ENCODE results near the gene FOXP1.

FOXP1 gene

DNA sequence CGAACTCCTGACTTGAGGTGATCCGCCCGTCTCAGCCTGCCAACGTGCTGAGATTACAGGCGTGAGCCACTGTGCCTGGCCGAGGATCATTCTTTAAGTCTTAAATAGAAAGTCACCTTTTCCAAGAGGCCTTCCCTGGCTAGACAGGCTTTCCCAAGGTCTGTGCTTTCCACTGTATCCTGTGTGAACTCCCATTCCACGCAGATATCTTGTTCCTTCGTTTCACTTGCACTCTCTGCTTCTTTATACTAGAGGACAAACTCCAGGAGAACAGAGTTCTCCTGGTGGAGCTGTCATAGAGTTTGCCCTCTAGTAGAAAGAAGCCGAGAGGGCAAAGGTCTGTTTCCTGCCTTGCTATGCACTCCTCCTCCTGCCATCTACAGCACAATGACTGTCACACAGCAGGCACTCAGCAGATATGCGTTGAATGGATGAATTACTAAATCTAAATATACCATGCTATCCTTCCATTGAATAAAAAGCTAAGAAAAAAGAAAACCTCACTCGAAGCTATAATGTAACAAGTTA, 211.2 kb downstream of the FOXP1 start:
- DNase-seq (ENCODE audit: low read depth in 2 of 2): no peak

DNA sequence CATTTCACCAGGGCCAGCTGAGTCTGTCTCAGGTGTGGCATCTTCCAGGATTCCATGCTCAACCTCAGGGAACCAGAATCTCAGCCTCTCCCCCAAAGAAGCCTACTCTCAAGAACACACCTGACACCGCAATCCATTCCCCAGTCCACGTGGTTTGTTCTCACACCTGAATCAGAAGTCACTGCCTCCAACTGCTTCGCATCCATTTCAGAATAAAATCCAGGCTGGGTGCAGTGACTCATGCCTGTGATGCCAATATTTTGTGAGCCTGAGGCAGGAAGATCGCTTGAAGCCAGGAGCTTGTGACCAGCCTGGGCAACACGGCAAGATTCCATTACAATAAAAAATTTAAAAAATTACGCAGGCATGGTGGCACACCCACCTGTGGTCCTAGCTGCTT, 212.2 kb downstream of the FOXP1 start:
- no peak for DNase-seq (ENCODE audit: low read depth in 2 of 2)

GRCh38 chr3:71370467-71370866, 213.1 kb downstream of the FOXP1 start:
- DNase-seq (ENCODE audit: low read depth in 2 of 2): no peak

- DNase-seq (ENCODE audit: low read depth in 2 of 2): no peak
These were observed 213.7 kb downstream of the FOXP1 start for GRCh38 chr3:71369701-71370391.

- no peak for DNase-seq (ENCODE audit: low read depth in 2 of 2)
These were observed 216.4 kb downstream of the FOXP1 start for GRCh38 chr3:71366988-71367604.

DNA sequence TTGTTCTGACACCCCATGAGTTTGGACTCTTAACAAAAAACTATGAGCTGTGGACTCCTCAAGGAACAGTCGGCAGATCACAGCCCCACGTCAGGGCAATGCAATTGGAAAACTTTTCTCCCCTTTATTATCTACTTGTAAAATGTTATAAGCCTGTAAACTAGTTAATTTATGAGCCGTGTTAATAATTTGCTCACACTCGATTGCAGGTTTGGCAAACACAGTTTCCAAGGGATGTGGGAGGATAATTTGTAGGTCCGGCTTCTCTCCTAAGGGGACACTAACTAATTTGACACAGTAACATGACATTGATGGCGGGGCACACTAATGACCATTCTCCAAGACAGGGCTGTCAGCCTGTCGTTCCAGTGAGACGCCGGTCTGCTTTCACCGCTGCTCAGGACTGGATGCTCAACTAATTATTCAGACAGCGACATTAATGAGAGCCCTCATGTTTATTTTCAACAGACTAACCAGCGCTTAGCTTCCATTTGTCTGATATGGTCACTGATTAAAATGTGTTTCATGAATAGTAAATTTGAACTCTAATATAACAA, 222.1 kb downstream of the FOXP1 start:
- DNase-seq (ENCODE audit: low read depth in 2 of 2): no peak

DNA sequence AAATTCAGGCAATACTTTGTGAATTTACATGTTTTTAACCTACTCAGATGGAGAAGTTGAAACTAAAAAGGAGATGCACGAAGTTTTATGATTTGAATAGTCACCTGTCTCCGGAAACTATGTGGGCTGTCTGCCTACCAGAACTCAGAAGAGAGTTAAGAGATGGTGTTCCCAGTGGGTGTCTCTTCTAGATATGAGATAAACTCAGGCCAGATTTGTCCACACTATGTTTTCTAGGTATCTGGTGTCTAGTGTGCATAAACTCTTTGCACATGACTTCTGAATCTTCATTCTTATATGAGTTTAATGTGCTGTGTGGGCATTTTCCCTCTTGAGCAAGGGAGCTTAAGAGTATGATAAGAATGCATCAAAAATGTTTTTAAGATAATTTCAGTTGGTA, 222.8 kb downstream of the FOXP1 start:
- no peak for DNase-seq (ENCODE audit: low read depth in 2 of 2)

DNA sequence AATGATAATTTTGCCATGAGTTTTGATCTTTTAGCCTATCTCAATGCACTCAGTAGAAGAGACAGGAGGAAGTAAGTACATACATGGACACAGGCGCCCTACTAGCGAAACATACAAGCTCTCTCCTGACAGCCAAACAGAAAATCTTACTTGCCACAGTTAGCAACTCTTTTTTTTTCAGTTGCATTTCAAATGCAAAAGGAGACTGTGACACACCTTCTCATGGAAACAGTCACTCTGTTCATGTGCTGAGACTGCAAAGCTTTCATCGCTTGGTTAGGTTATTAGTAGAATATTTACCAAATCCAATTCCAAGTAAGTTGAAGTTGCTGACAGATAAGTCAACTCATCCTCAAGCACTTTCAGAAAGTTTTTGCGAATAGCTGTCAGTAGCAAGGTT, 223.3 kb downstream of the FOXP1 start:
- DNase-seq (ENCODE audit: low read depth in 2 of 2): no peak

- DNase-seq (ENCODE audit: low read depth in 2 of 2): no peak
These were observed 225.3 kb downstream of the FOXP1 start for GRCh38 chr3:71358243-71358642.

DNA sequence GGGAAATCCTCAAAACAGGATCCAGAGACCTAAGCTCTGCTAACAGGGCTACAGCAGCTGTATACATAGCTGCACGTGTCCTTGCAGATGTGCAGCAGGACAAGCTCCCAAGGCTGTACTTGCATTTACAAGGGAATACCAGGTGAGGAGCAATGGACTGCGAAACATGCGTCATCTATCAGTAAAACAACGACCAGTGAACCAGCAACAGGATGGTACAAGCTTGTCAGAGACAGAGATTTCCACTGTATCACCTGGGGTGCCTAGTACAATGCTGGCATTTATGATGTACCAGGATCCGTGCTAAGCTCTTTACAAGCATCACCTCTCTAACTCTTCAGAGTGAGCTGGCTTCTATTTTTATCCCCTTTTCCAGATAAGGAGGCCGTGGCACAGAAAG, 227.3 kb downstream of the FOXP1 start:
- no peak for DNase-seq (ENCODE audit: low read depth in 2 of 2)

- DNase-seq (ENCODE audit: low read depth in 2 of 2): no peak
These were observed 227.7 kb downstream of the FOXP1 start for GRCh38 chr3:71355862-71356261.

GRCh38 chr3:71355037-71355436, 228.5 kb downstream of the FOXP1 start:
- DNase-seq (ENCODE audit: low read depth in 2 of 2): no peak

GRCh38 chr3:71351403-71352149, 232.0 kb downstream of the FOXP1 start:
- DNase-seq (ENCODE audit: low read depth in 2 of 2): no peak

DNA sequence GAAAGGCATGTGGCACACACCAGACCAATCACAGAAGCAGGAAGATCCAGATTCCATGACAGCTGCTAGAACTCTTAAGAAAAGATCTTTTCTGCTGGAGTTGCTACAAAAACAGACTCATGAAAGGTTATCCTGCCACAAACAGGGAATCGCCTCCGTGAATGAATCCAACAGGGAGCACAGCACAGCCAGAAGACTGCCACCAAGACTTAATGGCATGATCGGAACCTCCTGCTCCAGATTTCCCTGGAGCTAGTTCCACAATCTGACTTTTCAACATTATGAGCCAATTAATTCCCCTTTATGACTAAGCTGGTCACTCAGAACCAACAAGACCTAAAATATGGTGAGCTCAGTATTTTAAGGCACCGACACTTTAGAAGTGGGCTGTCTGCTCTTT, 232.5 kb downstream of the FOXP1 start:
- DNase-seq (ENCODE audit: low read depth in 2 of 2): no peak

GRCh38 chr3:71348831-71349230, 234.7 kb downstream of the FOXP1 start:
- no peak for DNase-seq (ENCODE audit: low read depth in 2 of 2)

DNA sequence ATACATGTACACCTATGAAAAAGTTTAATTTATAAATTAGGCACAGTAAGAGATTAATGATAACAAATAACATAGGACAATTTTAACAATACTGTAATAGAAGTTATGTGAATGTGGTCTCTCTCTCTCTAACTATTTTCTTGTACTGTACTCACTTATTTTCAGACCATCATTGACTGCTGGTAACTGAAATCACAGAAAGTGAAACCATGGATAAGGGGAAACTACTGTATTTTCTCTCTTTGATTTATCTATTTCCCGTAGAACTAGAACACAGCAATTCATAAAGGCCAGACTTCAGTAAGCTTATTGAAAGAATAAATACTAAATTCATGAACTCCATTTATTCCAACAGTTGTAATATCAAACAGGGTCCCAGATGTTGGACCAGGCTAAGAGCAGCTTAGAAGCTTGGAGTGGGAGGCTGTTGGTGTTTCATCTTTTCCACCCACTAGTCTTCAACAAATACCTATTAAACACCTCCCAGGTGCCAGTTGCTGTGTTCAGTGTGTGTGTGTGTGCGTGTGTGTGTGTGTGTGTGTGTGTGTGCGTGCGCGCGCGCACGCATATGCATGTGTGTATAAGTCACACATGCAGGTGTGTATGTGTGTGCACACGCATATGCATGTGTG, 235.4 kb downstream of the FOXP1 start:
- no peak for DNase-seq (ENCODE audit: low read depth in 2 of 2)

DNA sequence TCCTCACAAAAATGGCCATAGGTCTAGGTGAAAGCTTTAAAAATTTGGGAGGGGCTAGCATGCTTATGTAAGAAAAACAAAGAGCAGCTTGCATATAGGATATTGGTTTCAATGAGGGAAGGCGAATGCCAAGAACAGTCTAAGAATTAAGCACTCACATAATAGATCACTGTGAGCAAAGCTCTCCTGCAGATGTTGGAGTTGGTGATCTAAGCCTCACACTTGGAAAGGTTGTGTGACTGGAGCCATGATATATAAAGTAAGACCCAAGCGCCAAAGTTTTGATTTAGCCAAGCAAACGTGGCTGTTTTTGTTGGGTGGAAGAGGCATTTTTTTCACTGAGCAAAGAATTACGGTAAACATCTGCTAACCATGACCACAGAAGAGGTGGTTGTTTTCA, 237.5 kb downstream of the FOXP1 start:
- no peak for DNase-seq (ENCODE audit: low read depth in 2 of 2)

DNA sequence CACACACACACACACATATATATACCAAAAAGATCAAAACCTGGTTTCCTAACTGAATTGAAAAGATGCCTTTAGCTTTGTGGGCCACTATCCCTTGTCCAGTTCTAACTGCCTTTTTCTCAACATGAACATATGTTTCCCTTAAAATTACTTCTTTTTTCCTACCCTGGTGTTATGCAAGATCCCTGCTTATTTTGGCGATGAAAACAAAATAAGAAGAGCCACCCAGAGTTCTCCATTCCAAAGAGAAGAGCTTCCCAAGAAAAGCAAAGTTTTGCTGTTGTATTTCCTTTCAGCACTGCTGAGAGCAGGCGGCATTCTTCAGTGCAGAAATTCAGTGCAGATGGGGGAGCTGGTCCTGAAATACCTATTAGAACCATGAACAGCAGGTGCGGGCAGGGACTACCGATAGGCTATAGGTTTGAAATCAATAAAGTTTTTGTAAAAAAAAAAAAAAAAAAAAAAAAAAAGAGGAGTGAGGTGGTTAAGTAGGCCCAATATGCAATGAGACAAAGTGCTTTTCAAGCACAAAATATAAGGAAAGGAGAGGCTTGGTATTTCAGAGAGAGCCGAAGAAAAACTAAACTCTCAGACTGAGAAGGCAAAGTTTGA, 238.0 kb downstream of the FOXP1 start:
- DNase-seq (ENCODE audit: low read depth in 2 of 2): no peak

DNA sequence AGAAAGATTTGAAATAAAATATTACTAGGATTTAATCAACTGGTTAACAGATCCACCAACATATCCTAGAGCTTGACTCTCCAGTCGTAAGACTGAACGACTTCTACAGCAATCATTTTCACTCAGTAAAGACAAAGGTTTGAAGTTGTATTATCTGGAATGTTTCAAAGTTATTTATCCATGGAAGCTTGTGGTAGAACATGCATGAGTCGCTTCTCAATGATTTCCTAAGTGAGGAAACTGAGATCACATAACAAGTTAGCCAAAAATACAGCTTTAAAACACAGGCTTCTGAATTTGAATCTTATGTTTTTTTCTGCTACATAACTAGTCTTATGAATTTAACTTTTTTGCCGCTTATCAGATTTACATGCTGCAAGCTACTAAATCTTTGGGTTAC, 241.8 kb downstream of the FOXP1 start:
- no peak for DNase-seq (ENCODE audit: low read depth in 2 of 2)

- DNase-seq (ENCODE audit: low read depth in 2 of 2): no peak
These were observed 244.5 kb downstream of the FOXP1 start for GRCh38 chr3:71339049-71339448.

- no peak for DNase-seq (ENCODE audit: low read depth in 2 of 2)
These were observed 250.7 kb downstream of the FOXP1 start for GRCh38 chr3:71332813-71333212.

DNA sequence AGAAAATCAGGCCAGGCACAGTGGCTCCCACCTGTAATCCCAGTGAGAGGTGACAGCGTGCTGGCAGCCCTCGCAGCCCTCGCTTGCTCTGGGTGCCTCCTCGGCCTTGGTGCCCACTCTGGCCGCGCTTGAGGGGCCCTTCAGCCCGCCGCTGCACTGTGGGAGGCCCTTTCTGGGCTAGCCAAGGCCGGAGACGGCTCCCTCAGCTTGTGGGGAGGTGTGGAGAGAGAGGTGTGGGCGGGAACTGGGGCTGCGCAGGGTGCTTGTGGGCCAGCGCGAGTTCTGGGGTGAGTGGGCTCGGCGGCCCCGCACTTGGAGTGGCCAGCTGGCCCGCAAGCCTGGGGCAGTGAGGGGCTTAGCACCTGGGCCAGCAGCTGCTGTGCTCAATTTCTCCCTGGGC, 252.6 kb downstream of the FOXP1 start:
- DNase-seq (ENCODE audit: low read depth in 2 of 2): no peak

All from stimulated activated CD8-positive, alpha-beta memory T cell treated with anti-CD3 and anti-CD28 coated beads, Interleukin-2, amount 100 ng/mL, for 48 hours (primary cell).